MV-4-11 (cell line): ENCODE data around the gene MCM3AP.

Source experiments
- DNase-seq: peaks from one replicate; lab custom pipeline; 2025; lab: John Stamatoyannopoulos, UW

Gene MCM3AP

DNA sequence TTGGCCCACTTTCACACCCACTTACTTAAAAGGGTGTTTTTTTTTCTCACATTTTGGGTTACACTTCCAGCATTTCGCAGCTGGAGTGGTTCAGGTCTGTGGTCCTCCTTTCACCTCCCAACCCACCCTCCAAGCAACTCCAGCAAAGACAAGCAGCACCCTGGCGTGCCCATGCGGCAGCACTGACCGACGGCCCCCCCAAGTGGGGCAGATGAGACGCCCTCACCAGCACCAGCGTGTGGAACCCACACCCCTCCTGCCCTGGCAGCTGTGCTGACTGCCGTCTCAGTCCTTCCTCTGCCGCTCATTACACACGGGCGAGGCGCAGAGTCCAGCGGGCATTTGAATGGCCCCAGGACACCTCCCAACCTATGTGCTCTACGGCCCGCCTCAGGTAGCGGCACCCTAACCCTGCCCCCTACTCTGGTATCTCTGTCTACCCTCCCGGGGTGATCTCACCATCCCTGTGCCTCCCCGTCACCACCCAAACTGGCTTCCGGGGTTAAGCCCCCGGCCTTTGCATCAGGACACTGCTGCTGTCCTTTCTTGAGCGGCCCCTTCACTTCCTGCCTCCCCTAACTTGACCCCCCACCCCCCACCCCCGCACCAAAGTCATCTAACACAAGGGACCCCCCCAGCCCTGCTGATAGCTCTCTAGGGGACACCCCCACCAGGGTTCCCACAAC lies 67.8 kb downstream of the MCM3AP start:
- no peak for DNase-seq

DNA sequence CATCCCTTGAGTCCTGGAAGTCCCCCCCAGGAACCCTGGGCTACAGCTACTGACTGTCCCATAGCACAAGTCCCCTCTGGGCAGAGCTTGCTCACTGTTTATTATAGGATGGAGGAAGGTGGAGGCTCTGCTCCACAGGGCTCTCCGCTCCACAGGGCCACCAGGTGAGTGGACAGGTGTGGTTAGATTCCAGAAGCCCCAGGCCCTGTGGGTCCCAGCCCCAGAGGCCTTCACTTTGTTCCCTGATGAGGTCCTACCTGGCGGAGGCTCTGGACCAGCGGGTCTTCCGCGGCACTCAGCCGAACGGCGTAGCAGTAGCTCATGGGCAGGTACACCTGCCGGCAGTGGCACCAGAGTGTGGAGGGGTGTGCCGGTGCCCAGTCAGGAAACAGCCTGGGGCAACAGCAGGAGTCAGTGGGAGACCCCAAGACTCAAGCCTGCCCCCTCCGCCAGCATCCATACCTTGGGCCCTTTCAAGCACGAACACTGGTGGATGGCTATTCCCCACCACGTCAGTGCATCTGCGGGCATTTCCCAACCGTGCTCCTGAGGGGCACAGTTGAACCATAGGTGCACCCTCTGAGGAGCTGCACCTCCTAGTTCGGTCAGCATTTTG lies 69.2 kb downstream of the MCM3AP start:
- no peak for DNase-seq

DNA sequence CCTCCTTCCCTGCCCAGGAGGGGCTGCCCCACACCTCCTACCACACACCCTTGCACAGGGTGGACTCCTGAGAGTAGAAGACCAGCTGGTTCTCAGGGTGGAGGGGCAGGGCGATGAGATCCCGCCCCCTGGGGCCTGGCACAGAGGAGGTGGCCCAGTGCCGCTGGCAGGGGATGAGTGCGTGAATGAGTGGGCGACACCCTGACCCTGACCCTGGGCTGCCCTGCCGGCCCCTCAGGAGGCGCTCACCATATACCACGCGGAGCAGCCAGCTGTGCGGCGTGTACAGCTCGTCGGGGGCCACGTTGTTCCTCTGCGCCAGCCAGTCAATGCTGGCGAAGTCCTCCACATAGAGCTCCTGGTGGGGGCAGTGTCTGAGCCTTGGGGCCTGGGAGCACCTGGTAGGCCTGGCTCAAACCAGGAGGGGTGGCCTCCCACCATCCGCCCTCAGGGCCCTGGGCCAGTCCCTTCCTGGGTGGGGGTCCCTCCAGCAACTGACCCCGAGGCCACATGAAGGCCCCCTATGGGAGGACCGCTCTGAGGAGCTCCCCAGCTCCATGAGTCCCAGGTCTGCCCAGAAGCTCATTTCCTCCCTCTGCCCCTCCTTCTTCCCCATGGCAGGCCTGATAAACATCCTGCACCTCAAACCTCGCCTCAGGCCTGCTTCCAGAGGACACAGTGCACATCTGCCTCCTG lies 69.8 kb downstream of the MCM3AP start:
- DNase-seq = no peak

DNA sequence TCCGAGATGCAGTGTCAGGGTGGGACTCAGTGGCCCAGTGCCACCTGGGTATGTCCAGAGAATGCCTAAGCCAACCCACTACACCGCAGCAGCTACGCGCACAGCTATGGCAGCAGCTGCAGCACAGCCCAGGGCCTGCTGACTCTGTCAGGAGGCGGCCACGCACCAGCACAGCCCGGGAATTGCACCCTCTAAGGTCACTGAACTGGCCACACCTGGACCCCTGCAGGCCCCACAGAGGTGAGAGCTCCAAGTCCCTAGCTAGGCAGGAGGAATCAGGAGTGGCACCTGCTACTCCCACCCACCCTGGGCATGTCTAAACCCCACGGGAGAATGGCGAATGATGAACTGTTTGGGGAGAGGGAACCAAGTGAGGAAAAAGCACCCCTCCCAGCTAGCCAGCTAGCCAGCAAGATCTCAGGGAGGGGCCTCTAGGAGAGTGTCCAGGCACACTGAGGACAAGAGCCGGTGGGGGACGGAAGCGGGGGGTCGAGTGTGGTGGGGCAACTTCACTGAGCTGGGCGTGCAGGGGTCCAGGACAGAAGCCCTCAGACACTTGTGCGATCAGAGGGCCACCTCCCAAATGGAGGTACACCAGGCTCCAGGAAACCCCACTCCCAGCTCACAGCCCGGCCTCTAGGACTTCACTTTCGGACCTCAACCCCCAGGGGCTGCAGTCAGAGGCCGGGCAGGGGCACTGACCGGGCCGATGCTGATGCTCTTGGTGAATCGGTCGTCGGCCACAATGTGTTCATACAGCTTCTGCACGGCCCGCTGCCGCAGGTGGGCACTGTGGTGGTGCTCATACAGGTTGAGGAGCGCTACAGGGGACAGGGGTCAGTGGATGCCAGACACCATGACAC lies 70.7 kb downstream of the MCM3AP start:
- DNase-seq = no peak

DNA sequence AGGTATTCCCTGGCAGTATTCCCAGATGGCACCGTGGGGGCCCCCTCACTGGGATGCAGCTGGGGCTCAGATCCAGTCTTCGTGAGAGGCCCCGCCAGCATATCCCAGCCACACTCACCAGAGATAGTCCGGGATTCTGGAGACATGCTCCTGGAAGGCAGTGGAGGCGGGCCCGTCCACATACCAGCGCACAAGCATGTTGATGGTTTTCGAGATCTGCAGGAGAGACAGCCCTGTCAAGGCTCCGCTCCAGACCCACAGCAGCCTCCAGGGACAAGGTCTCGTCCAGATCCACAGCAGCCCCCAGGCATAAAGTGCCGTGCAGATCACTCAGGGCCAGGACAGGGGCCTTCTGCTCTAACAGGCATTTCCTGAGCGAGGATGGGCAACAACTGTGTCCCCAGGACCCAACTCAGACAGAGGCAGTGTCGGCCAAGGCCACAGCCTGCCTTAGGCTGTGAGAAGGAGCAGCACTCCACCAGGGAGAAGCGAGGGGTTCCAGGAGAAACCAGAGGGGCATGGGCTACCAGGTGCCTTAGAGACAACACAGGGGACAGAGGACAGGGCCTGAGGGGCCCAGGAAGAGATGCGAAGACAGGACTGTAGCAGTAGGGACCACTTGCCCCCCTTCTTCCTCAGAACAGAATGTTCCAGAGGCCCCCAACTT lies 71.7 kb downstream of the MCM3AP start:
- DNase-seq = no peak

DNA sequence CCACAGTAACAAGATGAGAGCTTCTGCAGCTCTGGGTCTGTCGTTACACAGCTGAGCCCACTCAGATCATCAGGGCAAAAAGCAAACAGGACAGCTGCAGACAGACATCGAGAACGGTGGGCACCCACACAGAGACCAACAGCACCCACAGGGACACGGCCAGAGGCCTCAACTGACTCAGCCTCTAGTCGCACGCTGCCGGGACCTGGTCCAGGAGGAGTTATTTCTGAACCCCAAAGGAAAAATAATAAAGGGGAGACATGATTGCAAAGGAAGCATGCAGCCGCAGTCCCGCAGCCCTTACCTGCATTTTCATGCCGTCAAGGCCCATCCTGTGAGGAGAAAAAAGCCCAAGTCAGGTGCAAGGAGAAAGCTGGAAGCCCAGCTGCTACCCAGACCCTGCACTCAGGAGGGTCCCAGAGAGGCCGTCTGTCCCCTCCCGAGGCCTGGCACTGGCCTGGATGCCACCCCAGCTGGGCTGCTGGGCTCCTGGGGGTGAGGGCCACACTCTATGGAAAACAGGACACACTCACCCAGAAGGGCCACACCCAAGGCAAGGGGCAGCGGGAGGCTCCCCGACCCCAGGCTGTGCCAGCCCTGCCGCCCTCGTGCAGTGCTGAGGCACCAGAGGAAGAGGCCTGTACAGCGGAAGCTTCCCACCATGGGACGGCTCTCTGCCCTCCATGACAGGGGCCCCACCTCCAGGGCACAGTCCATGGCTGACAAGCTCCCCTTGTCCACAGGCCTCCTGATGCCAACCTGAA lies 72.5 kb downstream of the MCM3AP start:
- DNase-seq = no peak

DNA sequence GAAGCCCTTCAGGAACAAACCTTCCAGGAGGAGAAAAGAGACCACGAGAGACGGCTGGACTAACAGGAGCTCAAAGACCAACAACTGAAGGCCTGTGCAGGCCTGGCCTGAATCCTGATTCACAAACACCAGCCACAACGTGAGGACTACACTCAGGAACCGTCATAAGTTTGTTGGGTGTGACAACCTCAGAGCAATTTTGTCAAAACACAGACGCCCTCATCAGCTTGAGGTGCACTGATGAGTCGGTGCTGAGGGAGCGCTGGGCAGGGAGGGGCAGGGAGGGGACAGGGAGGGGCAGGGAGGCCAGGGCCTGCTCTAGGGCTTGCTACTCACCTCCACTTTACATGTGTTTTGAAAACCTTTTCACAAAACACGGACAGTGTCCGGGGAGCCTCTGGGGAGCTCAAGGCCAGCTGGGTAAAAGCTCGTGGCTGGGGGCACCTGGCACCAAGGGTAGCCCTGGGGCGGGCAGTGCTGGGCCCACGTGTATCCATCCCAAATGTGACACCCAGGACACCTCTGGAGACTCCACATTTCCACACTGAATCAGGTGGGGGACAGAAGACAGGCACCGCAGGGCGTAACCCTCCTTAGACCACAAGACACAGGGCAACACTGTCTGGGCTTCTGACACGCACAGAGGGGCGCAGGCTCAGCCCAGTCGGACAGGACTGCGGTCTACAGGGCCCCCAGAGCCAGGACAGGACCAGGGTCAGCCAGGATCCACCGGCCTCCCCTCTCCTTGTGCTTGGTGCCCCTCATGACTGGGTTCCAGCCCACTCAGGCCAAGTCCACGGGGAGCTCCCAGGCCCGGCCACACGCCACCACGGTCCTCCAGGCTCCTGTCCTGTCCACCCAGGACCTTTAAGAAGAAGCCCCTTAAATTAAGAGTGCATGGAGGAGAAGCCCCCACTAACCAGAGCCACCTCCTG lies 73.4 kb downstream of the MCM3AP start:
- DNase-seq = no peak

DNA sequence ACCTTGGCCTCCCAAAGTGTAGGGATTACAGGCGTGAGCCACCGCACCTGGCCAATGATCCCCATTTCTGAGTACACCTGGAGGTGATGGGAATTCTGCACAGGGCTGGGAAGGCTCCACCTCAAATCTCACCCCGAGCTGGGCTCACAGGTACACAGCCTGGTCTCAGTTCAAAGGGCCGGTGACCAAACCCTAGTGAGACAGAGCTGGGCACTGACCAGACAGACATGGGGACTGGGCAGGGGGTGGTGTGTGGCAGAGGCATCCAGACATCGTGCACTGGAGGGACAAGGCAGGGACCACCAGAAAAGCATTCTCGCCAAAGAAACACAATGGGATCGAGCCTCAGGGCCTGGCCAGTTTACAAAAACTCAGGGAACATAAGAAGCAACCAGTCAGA lies 74.0 kb downstream of the MCM3AP start:
- no peak for DNase-seq

DNA sequence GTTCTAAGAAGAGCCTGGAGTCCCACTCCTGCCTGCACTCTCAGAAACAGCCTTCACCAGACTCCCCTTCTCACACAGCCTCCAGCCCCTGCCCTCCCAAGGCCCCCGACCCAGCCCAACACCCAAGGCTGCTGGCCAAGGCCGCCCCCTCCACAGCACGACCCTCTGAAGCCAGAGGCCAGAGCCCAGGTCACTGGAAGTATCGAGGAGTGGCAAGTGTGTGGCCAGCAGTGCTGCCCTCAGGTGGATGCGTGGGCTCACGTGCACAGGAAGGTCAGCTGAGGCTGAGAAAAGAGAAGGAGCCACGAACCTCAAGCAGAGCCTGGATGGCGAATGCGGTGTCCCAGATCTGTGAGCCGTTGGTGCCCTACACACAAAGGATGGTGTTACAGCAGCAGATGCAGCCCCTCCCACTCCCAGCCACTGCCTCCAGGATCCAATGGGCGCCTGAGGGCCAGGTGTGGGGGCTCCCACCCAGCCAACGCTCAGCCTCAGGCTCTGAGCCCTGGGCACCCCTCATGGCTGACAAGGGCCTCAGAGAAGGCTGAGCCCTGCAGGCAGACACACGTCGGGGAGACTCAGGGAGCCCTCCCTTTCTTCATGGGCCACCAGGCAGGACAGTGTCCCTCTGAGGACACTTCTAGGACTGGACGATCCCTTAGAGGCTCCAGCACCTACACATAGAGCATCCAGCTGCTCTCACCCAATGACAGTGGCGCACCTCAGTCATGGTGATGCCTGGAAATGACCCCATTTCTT lies 74.9 kb downstream of the MCM3AP start:
- no peak for DNase-seq

DNA sequence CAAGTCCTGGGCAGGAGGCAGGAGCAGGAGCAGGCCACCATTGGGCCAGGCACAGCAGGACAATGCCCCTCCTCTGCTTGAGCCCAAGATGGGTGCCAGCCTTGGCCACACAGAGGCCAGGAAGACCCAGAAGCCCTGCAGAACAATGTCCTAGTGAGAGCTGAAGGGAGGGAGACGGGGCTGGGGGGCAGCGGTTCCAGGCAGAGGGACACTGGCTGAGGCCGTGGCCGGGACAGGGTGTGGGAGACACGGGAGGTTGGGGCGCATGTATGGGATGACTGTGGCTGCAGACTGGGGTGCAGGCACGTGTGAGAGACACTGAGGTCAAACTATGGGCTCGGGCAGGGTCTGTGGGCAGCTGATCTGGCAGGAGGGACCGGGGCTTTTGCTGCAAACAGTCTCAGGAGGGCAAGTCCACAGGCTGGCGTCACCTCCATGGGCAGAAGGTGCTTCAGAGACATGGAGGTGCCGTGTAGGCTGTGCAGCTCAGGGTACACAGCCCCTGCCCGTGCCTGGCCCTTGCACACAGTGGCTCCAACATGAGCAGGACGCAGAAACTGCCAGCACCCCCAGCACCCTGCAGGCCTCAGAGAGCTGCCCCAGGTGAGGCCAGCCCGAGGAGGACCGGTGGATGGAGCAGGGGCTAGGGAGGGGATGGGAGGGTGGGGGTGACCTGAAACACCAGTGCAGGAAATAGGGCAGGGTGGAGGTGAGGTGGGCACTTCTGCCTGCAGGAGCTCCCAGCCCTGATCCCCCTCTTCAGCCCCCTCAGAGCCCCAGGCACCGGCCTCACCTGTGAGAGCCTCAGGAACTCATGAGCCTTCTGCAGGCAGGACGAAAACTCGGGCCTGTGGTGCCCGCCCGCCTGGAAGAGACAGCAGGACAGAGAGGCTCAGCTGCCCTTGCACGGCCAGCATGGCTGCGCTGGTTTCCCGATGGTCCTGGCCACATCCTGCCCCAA lies 76.4 kb downstream of the MCM3AP start:
- no peak for DNase-seq

DNA sequence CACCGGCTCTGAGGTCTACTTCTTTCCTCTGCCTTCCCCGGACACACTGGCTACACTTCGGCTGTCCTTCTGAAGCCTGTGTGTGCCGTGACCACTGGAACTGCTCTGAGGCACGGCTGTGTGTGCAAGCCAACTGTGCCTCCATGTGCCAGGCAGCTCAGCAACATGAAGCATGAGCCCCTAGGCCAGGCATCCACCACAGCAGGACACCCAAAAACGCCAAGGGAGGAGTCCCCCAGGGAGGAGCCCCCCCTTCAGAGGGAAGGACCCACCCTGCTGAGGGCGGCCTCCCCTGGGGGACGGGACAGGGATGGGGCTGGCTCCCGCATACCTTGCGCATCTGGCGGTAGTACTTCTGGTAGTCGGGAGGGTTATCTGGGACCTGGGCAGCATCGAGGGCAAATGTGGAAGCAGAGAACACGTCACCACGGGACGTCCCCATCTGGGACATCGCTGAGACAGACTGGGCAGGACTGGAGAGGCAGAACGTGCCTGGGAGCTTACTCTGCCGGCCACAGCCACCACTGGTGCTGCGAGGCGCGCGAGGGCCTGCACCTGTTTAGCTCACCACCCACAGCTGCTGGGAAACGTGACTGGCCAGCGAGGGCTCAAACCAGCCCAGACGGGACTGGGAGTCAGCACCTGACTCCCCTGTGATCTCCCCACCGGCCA lies 77.4 kb downstream of the MCM3AP start:
- no peak for DNase-seq

DNA sequence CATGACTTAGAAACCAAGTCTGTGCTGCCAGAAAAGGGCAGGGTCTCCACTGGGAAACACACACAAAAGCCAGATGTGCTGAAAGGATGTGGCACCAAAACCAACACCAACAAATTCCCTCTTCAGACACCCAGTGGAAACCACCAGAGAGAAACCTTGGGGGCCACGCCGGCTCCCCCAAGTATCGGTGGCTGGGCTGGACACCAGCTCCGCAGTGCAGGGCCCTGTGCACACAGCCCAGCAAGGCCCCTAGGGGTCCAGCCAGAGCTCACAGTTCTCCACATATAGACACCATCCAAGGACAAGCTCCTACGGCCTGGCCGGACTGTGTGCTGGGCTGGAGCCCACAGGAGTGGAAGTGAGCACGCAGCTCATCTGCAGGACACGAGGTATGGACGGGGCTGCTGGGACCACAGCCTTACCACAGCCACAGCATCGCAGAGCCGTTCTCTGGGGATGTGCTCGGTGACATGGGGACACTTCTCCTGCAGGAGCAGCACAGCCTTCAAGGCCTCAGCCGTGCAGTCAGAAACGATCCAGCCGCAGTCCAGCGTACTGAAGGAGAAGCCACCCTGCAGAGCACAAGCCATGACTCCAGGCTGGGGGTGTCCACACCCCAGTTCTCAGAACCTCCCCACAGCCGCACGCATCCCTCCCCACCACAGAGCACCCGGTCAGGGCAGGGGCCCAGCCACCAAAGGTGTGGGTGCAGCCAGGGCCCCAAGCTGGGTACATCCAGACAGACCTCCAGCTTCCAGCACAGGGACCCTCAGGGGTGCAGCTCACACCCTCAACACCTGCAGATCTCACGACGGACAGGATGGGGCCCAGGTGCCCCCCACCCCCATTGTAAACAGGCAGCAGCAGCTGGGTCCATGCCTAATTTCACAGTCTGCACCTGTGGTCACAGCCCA lies 78.1 kb downstream of the MCM3AP start:
- no peak for DNase-seq

DNA sequence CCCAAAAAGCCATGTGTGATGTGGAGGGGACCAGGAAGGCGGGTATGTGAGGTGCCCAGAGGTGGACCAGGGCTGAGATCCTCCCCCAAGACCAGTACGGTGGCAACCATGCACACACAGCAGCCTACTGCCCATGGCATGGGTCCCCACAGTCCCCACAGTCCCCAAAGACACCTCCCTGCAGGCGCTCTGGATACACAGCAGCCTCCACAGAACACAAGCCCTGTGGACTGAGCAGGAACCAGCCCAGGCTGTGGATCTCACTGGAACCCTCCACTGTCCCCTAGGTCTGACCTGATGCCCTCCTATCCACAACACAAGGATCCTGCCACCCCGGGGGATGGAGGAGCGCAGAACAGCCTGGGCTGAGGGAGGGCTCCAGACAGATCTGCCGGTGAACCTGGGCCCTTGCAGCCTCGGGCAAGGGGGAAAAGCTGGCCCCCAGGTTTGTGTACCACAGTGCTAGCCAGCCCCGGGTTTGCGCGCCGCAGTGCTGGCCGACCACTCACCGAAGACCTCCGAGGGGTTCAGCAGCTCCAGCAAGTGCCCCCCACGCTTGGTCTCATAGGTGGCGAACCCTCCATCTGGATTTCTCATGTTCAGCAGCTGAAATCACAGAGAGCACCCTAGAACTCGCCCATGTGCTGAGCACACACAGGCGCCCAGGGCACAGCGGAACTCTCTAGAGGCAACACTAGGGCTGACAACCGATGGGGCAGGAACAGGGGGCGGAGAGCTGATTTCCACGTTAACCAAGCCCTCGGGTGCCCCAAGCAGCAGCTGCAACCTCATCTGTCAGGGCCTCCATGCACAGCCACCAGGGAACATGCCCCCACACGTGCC lies 79.0 kb downstream of the MCM3AP start:
- no peak for DNase-seq

DNA sequence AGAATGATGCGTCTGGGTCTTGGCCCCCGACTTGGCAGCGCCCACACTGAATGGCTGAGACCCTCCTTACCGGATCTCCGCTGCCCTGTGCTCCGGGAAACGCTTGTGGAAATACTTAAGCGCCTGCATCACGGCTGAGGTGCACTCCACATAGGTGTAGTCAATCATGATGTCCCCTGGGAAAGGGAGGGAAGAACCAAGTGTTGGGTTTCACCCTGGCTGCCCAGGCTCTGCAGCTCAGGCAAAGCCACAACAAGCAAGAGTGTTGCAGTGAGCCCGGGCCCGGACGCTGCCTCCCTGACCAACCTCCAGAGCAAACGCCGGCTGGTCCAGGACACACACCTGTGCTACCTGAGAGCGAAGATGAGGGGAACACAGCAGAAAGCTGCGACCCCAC lies 79.6 kb downstream of the MCM3AP start:
- DNase-seq = no peak

DNA sequence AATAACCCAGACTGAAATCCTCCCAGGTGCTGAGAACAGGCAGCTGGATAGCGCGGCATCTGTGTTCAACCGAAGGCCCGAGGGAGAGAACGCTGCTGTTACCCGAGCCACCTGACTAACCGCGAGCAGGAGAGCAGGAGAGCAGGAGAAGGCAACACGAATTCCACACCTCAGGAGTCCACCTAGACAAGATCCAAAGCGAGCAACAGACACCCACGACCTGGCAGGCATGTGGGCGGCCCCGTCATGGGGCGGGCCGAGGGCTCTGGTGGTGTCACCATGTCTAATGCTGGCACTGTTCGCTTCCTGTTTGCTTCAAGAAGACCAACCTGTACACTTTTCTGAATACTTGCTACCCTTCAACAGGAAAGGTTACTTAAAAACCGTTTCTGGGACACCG lies 80.2 kb downstream of the MCM3AP start:
- DNase-seq = no peak

DNA sequence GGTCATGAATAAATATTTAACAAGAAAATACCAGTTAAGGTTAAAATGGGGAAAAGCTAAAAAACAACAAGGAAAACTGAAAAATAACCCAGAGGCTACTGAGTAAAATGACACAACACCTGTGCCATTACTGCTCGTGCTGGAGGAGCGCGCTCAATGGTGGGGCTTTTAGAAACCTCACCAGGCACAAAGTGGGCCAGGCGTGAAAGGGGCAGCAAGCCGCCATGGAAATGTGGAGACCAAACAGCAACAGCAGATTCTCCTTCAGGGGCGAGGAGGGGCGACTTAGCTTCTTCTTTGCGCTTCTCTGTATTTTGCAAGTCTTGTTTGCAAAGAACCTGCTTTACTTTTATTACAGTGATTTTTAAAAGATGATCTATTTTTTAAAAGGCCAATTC lies 82.2 kb downstream of the MCM3AP start:
- no peak for DNase-seq
